Activated T-helper 17 cell treated with anti-CD3 and anti-CD28 coated beads, Interleukin-2, amount 50 U/mL, for 72 hours (primary cell): ENCODE measurements around the gene LTBP4. TPM values are rescaled to one million over a fixed set of nuclear protein-coding genes. Genes with fewer than 3 reads are reported as not detected.
"Not testable (repeated sequence)": the region's sequence is repeated elsewhere in the genome, so short reads cannot be mapped to it uniquely, and the experiment has no call there.

Experiments
- ATAC-seq: fragments of 150-1000 bp; cut with Tn5 transposase; replicated peaks from 2 replicates; pipeline ENCODE4 v1.10.0; 2021; ENCODE audit warnings: mild to moderate bottlenecking, moderate library complexity
- H3K27ac Mint-ChIP-seq: one replicate; pipeline ENCODE4 v1.8.0; 2022; ENCODE audit warnings: mixed read lengths
- H3K27me3 Mint-ChIP-seq: one replicate; pipeline ENCODE4 v1.8.0; 2022; ENCODE audit warnings: mixed read lengths
- H3K36me3 Mint-ChIP-seq: one replicate; pipeline ENCODE4 v1.8.0; 2022; ENCODE audit warnings: low read depth, mild to moderate bottlenecking, mixed read lengths
- H3K4me1 Mint-ChIP-seq: one replicate; pipeline ENCODE4 v1.8.0; 2022; ENCODE audit warnings: mixed read lengths
- H3K4me3 Mint-ChIP-seq: one replicate; pipeline ENCODE4 v1.8.0; 2022; ENCODE audit warnings: mild to moderate bottlenecking, mixed read lengths
- H3K9me3 Mint-ChIP-seq: one replicate; pipeline ENCODE4 v1.8.0; 2022; ENCODE audit warnings: mixed read lengths
- total RNA-seq, 2 donors: library from RNA; stranded (reverse); gene quantifications; one replicate each; pipeline ENCODE4 v1.2.3, GENCODE V29; 2022

Gene LTBP4
- total RNA-seq, 2 donors from 2014 or later = 117 to 331 TPM

- H3K9me3 Mint-ChIP-seq = no peaks in the 10 kb centered on the region
- no peaks in the 10 kb centered on the region for H3K27me3 Mint-ChIP-seq
- H3K36me3 Mint-ChIP-seq = no peaks in the 10 kb centered on the region
- H3K4me1 Mint-ChIP-seq = peaks cover 6% of the 10 kb centered on the region
- no peak overlapping the region for H3K27ac Mint-ChIP-seq
- ATAC-seq = no peak
- H3K4me3 Mint-ChIP-seq = no peak overlapping the region
These were observed 37.2 kb downstream of the LTBP4 start for GRCh38 chr19:40638327-40638726.

DNA sequence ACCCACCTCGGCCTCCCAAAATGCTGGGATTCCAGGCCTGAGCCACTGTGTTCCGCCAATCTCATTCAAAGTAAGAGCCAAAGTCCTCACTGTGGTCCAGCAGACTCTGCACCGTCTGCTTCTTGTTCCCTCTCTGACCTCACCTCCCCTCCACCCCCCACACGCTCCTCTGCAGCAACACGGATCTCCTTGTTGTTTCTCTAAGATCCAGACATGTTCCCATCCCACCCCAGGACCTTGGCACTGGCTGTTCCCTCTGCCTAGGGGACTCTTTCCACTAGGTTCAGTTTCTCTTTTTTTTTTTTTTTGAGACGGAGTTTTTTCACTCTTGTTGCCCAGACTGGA, 38.4 kb downstream of the LTBP4 start:
- Mint-ChIP-seq H3K4me3 (no peak overlapping the region), H3K4me1 (peaks cover 2% of the 10 kb centered on the region), H3K27ac (no peak overlapping the region), H3K36me3 (no peaks in the 10 kb centered on the region), H3K27me3 (no peaks in the 10 kb centered on the region), H3K9me3 (no peaks in the 10 kb centered on the region)
- no peak for ATAC-seq

DNA sequence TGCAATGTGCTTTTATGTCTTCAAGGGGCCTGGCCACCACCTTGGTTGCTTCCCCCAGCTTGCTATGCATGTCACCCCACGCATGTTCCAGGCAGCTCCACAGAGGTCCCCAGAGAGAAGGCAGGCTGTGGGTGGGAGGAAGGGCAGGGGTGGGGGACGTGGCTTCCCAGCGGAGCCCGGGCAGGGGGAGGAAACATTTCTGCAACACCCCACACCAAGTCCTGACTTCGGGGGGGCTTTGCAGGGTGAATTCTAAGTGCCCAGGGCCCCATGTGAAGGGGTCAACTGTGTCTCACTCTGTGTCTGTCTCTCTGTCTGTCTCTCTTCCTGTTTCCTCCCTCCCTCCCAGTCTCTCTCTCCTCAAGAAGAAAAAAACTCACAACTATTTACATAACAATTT, 39.6 kb downstream of the LTBP4 start:
- no peak overlapping the region for H3K27ac Mint-ChIP-seq
- H3K36me3 Mint-ChIP-seq = no peaks in the 10 kb centered on the region

DNA sequence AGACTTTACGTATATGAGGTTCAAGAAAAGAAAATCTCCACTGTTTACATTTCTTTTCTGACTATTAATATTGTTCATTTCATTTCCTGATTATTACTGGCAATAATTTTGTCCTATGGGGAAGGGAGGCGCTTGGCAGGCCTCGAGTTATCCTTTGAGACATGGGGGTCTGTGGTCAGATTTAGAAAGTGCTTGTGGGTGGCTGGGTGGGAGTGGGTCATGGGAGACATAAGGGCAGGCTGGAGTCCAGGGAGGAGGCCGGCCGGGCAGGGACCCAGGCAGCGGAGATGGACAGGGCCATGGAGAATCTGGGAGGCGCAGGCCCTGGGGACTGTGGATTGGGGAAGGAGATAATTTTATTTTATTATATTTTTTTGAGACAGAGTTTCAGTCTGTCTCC, 40.1 kb downstream of the LTBP4 start:
- Mint-ChIP-seq H3K36me3 (no peaks in the 10 kb centered on the region), H3K9me3 (no peaks in the 10 kb centered on the region), H3K4me3 (no peak overlapping the region), H3K4me1 (no peaks in the 10 kb centered on the region), H3K27me3 (peaks cover 3% of the 10 kb centered on the region), H3K27ac (no peak overlapping the region)
- no peak for ATAC-seq

More for the DNA sequence above, 39.6 kb downstream of the LTBP4 start:
- H3K4me1 Mint-ChIP-seq = no peaks in the 10 kb centered on the region
- H3K4me3 Mint-ChIP-seq = no peak overlapping the region
- no peaks in the 10 kb centered on the region for H3K9me3 Mint-ChIP-seq
- ATAC-seq = no peak
- H3K27me3 Mint-ChIP-seq = peaks cover 1% of the 10 kb centered on the region

DNA sequence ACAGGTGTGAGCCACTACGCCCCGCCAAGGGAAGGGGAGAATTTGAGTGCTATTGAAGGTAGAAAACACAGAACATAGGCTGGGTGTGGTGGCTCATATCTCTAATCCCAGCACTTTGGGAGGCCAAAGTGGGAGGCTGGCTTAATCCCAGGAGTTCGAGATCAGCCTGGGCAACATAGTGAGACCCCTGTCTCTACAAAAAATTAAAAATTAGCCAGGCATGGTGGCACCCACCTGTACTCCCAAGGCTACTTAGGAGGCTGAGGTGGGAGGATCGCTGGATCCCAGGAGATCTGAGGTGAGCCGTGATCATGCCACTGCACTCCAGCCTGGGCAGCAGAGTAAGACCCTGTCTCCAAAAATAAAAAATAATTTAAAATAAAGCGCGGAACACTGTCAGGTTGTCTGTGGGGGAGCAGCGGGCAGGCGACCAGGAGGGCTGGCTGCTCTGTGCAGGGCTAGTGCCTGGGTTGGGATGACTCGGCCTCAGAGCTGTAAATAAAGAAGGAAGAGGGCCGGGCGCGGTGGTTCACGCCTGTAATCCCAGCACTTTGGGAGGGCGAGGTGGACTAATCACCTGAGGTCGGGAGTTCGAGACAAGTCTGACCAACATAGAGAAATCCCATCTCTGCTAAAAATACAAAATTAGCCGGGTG, 41.0 kb downstream of the LTBP4 start:
- H3K4me3 Mint-ChIP-seq = no peak overlapping the region
- no peak overlapping the region for H3K27ac Mint-ChIP-seq
- H3K9me3 Mint-ChIP-seq = no peaks in the 10 kb centered on the region
- H3K27me3 Mint-ChIP-seq = peaks cover 3% of the 10 kb centered on the region
- no peak for ATAC-seq
- H3K4me1 Mint-ChIP-seq = no peaks in the 10 kb centered on the region
- no peaks in the 10 kb centered on the region for H3K36me3 Mint-ChIP-seq

GRCh38 chr19:40642757-40643305, 41.7 kb downstream of the LTBP4 start:
- Mint-ChIP-seq H3K27me3 (peaks cover 3% of the 10 kb centered on the region), H3K9me3 (no peaks in the 10 kb centered on the region), H3K27ac (no peak overlapping the region), H3K4me1 (no peaks in the 10 kb centered on the region), H3K36me3 (no peaks in the 10 kb centered on the region), H3K4me3 (no peak overlapping the region)
- ATAC-seq = no peak

DNA sequence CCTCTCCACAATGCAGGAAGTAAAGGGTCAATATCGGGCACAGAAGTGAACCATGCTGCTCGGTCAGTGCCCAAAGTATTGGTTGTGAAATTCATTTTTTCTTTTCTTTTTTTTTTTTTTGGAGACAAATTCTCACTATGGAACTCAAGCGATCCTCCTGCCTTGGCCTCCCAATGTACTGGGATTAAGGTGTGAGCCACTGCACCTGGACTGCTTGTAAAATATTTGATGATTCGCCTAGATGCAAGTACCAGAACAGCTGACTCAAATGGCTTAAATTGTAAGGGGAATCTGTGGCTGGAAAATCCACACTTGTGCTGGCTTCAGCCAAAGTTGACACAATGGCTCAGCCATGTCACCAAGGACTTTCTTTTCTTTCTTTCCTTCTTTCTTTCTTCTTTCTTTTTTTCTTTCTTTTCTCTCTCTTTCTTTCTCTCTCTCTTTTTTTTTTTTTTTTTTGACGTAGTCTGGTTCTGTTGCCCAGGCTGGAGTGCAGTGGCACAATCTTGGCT, 45.6 kb downstream of the LTBP4 start:
- Mint-ChIP-seq H3K27ac (no peak overlapping the region), H3K4me1 (no peaks in the 10 kb centered on the region), H3K4me3 (no peak overlapping the region), H3K36me3 (no peaks in the 10 kb centered on the region), H3K27me3 (peaks cover 3% of the 10 kb centered on the region), H3K9me3 (no peaks in the 10 kb centered on the region)
- no peak for ATAC-seq

DNA sequence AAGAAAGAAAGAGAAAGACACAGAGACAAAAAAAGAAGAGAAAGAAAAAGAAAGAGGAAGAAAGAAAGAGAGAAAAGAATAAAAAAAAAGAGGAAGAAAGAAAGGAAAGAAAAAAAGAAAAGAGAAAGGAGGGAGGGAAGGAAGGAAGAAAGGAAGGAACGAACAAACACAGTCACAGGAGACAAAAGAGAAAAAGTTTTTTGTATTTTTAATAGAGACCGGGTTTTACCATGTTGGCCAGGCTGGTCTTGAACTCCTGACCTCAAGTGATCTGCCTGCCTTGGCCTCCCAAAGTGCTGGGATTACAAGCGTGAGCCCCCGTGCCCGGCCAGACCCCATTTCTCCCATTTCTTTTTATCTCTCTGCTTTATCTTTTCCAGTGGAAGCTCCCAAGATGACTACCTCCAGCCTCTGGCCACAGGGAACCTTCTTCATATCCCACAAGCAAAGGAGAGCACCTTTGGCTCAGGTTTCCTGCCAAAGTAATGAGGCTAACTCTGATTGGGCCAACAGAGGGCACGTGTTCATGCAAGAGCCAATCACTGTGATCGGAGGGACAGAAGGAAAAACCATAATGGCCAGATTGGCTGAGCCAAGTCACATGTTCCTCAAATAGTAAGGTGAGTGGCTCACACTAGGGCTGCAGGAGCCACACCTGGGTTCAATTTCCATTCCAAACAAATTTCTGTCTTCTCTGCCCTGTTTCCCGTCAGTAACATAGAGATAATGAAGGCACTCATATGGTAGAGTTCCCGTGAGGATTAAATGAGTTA, 48.9 kb downstream of the LTBP4 start:
- not testable (repeated sequence) for H3K4me3 Mint-ChIP-seq, H3K36me3 Mint-ChIP-seq, H3K4me1 Mint-ChIP-seq, H3K27me3 Mint-ChIP-seq, H3K9me3 Mint-ChIP-seq, H3K27ac Mint-ChIP-seq
- ATAC-seq = peak; percentile 26

DNA sequence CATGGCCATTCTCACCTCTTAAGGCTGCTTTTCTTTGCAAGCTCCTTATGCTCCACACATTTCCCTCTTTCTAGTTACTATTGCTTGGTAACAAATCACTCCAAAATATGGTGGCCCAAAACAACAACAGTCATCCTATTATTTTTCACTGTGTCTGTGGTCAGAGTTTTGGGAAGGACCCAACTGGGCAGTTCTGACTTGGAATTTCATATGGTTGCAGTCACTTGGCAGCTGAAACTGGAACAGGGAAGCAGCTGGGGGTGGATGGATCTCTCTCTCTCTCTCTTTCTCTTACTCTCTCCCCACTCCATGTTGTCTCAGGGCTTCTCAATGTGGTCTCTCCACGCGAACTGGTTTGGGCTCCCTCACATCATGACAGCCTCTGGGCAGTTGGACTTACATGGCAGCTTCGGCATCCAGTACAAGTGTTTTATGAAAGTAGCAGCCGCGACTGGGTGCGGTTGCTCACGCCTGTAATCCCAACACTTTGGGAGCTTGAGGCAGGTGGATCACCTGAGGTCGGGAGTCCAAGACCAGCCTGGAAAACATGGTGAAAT, 49.7 kb downstream of the LTBP4 start:
- no peak overlapping the region for H3K4me3 Mint-ChIP-seq
- ATAC-seq = no peak

DNA sequence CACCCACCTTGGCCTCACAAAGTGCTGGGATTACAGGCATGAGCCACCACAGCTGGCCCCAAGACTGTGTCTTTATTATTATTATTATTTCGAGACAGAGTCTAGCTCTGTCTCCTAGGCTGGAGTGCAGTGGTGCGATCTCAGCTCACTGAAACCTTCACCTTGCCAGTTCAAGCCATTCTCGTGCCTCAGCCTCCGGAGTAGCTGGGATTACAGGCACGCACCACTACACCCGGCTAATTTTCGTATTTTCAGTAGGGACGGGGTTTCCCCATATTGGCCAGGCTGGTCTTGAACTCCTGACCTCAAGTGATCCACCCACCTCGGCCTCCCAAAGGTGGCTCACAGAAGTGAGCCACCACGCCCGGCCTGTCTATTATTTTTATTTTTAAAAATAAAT, 51.1 kb downstream of the LTBP4 start:
- not testable (repeated sequence) for H3K27me3 Mint-ChIP-seq, H3K36me3 Mint-ChIP-seq, H3K9me3 Mint-ChIP-seq, H3K27ac Mint-ChIP-seq, H3K4me3 Mint-ChIP-seq, H3K4me1 Mint-ChIP-seq, ATAC-seq

More for the DNA sequence above, 49.7 kb downstream of the LTBP4 start:
- Mint-ChIP-seq H3K4me1 (no peaks in the 10 kb centered on the region), H3K27ac (no peak overlapping the region), H3K9me3 (no peaks in the 10 kb centered on the region), H3K27me3 (peaks cover 1% of the 10 kb centered on the region), H3K36me3 (no peaks in the 10 kb centered on the region)

DNA sequence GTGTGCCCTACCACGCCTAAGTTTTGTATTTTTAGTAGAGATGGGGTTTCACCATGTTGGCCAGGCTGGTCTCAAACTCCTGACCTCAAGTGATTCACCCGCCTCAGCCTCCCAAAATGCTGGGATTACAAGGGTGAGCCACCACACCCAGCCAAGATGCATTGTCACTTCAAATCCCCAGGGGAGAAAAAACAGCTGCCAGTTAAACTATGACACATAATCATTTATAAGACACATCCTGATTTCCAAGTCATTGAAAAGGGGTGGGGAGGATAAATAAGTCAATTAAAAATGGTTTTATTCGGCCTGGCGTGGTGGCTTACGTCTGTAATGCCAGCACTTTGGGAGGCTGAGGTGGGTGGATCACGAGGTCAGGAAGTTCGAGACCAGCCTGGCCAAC, 54.5 kb downstream of the LTBP4 start:
- H3K36me3 Mint-ChIP-seq, H3K27ac Mint-ChIP-seq, H3K27me3 Mint-ChIP-seq, H3K4me3 Mint-ChIP-seq, H3K9me3 Mint-ChIP-seq, H3K4me1 Mint-ChIP-seq, ATAC-seq: not testable (repeated sequence)

DNA sequence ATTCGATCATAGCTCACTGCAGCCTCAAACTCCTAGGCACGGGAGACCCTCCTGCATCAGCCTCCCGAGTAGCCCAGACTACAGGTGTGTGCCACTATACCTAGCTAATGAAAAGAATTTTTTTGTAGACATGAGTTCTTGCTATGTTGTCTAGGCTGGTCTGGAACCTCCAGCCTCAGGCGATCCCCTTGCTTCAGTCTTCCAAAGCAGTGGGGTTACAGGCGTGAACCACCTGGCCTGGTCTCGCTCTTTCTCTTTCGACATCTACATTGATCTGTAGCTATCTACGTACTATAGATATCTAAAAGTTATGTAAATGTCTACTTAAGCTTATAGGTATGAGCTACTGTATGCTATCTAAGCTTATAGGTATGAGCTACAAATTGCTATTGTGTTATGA, 56.9 kb downstream of the LTBP4 start:
- no peak for ATAC-seq
- no peaks in the 10 kb centered on the region for H3K27me3 Mint-ChIP-seq

GRCh38 chr19:40659116-40659515, 57.9 kb downstream of the LTBP4 start:
- Mint-ChIP-seq H3K4me3 (no peak overlapping the region), H3K9me3 (no peaks in the 10 kb centered on the region), H3K27ac (no peak overlapping the region), H3K4me1 (no peaks in the 10 kb centered on the region), H3K36me3 (no peaks in the 10 kb centered on the region), H3K27me3 (no peaks in the 10 kb centered on the region)
- ATAC-seq = no peak

More for the DNA sequence above, 56.9 kb downstream of the LTBP4 start:
- H3K4me1 Mint-ChIP-seq = no peaks in the 10 kb centered on the region
- H3K36me3 Mint-ChIP-seq = no peaks in the 10 kb centered on the region
- H3K27ac Mint-ChIP-seq = no peak overlapping the region
- no peak overlapping the region for H3K4me3 Mint-ChIP-seq
- H3K9me3 Mint-ChIP-seq = no peaks in the 10 kb centered on the region

DNA sequence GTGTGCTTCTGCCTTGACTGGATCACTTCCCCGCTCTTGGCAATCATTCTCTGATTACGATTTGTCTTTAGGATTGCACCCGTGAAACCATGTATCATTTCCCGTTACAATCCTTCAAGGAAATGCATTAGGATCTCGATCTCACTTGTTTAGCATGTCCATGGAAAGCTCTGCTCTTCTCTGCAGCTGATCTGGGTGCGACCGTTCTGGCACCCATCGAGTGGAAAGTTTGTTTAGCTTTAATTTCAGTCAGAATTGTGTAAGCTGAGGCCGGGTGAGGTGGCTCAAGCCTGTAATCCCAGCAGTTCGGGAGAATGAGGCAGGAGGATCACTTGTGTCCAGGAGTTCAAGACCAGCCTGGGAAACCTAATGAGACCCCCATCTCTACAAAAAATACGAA, 58.4 kb downstream of the LTBP4 start:
- H3K4me1 Mint-ChIP-seq = no peaks in the 10 kb centered on the region
- no peaks in the 10 kb centered on the region for H3K9me3 Mint-ChIP-seq
- H3K27me3 Mint-ChIP-seq = no peaks in the 10 kb centered on the region
- H3K4me3 Mint-ChIP-seq = no peak overlapping the region
- H3K36me3 Mint-ChIP-seq = no peaks in the 10 kb centered on the region
- ATAC-seq = no peak
- peak overlapping the region; percentile 79 for H3K27ac Mint-ChIP-seq

- no peaks in the 10 kb centered on the region for H3K27me3 Mint-ChIP-seq
- no peak overlapping the region for H3K27ac Mint-ChIP-seq
- no peak for ATAC-seq
- H3K4me3 Mint-ChIP-seq = peak overlapping the region; percentile 68
- H3K9me3 Mint-ChIP-seq = no peaks in the 10 kb centered on the region
- H3K36me3 Mint-ChIP-seq = peaks cover 3% of the 10 kb centered on the region
- peaks cover 1% of the 10 kb centered on the region for H3K4me1 Mint-ChIP-seq
These were observed 60.4 kb downstream of the LTBP4 start for GRCh38 chr19:40661616-40662015.
